ENCODE data around the gene DCAF8L2.

The DCAF8L2 gene

DNA sequence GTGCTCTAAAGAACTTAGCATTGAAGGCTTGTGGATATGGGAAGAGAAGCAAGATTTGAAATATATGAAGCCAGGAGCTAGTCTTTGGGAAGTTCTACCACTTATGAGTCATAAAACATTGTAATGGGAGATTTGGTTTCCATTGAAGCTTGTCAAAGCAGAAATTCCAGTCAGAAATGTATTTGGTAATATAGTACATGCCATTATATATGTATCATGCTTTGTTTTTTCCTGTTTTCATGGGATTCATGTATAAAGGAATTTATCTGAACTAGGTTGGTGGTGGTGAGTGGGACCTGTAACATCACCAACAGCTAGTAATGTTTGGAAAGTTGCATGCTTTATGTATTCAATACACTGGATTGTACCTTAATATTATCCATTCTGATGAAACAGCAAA is 14.6 kb upstream of the DCAF8L2 start:
- TF ChIP-seq, protein P1, sequence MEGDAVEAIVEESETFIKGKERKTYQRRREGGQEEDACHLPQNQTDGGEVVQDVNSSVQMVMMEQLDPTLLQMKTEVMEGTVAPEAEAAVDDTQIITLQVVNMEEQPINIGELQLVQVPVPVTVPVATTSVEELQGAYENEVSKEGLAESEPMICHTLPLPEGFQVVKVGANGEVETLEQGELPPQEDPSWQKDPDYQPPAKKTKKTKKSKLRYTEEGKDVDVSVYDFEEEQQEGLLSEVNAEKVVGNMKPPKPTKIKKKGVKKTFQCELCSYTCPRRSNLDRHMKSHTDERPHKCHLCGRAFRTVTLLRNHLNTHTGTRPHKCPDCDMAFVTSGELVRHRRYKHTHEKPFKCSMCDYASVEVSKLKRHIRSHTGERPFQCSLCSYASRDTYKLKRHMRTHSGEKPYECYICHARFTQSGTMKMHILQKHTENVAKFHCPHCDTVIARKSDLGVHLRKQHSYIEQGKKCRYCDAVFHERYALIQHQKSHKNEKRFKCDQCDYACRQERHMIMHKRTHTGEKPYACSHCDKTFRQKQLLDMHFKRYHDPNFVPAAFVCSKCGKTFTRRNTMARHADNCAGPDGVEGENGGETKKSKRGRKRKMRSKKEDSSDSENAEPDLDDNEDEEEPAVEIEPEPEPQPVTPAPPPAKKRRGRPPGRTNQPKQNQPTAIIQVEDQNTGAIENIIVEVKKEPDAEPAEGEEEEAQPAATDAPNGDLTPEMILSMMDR (IDR thresholded peaks at IDR 0.05; ENCODE audit: insufficient read depth, low read depth, low read length, missing control alignments), result no peak
- peak; percentile 76 for DNase-seq (ENCODE audit: low read depth)
- no peak overlapping the region for H3K4me3 ChIP-seq (ENCODE audit: low read length)

DNA sequence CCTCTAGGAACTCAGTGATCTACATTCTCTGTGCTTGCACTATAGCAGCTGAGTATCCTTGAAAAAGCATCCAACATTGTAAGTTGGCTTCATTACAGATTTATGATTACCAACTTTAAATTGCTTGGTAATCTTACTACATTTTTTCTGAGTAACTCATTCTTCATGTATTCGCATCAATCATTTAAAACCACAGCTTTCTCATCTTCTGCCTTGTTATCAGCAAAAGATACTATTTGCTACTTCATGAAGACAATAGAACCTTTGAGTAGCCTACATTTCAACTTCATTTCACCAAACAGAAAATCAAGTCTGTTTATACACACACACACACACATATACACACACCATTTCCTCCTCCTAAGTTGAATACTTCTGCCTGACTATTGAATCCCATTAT is 6.2 kb upstream of the DCAF8L2 start:
- H3K4me3 ChIP-seq (ENCODE audit: low read length), result no peak overlapping the region
- peak; percentile 15 for DNase-seq (ENCODE audit: low read depth)
- TF ChIP-seq, protein P1 (IDR thresholded peaks at IDR 0.05; ENCODE audit: insufficient read depth, low read depth, low read length, missing control alignments), result no peak

DNA sequence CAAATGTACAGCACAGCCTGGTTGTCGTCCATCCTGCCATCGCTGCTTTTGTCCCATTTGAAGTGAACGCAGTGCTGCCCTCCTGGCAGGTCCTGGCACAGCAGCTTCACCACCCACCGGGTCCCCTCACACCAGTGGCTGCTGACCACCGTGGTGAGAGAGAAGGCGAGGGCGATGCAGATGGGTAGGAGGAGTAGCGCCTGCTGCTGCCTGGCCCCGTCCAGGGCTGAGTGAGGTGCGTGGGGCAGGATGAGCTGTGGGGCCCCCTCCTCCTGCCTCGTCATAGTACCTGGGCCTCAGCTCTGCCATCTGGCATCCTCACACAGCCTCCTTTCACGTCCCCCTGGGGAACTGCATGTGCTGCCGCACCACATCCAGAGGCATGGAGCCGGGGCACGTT is 1.8 kb downstream of the DCAF8L2 start:
- TF ChIP-seq, protein P1 (IDR thresholded peaks at IDR 0.05; ENCODE audit: insufficient read depth, low read depth, low read length, missing control alignments), result no peak
- DNase-seq (ENCODE audit: low read depth), result no peak
- no peak overlapping the region for H3K4me3 ChIP-seq (ENCODE audit: low read length)

DNA sequence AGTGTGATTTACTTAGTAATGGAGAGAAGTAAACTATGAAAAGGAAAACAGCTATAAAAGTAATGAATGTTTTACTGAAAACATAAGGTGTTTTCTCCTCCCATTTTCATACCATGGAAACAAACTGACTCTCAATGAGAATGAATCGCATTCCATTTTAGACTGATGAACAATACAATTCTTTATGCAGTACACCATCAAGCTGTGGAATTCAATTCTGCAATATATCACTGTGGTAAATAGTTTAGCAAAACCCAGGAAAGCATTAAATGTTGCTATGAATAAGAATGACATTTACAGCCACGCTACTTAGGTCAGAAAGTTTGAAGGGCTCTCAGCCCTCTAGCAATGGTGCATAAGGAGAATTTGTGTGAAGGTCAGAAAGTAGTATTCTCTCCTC is 7.4 kb downstream of the DCAF8L2 start:
- H3K4me3 ChIP-seq (ENCODE audit: low read length), result no peak overlapping the region
- TF ChIP-seq, protein P1 (IDR thresholded peaks at IDR 0.05; ENCODE audit: insufficient read depth, low read depth, low read length, missing control alignments), result no peak
- DNase-seq (ENCODE audit: low read depth), result no peak

DNA sequence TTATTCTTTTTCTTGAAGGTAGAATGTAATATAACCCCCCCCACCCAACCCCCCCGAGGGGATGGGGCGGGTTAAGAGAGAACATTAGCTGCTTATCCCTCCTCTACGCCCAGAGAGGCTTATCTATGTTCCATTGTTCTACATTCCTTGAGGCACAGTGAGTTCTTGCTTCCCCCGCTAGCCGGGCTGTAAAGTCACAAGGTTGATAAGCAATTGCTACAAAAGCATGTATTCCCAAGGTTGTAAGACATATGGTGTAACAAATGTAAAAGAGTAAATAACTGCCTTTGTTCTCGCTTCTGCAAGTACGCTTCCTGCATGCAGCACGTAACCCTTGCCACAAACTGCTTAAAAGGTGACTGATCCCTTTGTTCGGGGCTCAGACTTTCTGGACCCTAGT is 8.2 kb downstream of the DCAF8L2 start:
- no peak for DNase-seq (ENCODE audit: low read depth)
- no peak overlapping the region for H3K4me3 ChIP-seq (ENCODE audit: low read length)
- TF ChIP-seq, protein P1 (IDR thresholded peaks at IDR 0.05; ENCODE audit: insufficient read depth, low read depth, low read length, missing control alignments), result no peak

DNA sequence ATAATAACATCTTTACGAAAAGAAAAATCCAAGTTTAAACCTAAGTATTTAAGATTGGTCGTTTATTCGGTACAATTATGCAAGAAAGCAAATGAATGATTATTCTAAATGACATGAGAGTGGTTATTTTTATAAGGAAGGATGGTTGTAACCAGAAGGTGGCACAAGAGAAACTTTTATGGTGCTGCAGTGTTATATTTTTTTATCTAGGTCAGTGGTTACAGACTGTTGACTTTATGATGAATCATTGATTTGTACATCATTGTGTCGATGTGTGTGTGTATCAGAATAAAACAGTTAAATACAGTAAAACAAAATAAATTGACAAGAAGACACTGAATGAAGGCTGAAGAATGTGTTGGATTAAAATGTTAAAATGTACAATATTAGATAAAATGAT is 9.8 kb downstream of the DCAF8L2 start:
- DNase-seq (ENCODE audit: low read depth), result peak; percentile 58
- TF ChIP-seq, protein P1 (IDR thresholded peaks at IDR 0.05; ENCODE audit: insufficient read depth, low read depth, low read length, missing control alignments), result no peak

DNA sequence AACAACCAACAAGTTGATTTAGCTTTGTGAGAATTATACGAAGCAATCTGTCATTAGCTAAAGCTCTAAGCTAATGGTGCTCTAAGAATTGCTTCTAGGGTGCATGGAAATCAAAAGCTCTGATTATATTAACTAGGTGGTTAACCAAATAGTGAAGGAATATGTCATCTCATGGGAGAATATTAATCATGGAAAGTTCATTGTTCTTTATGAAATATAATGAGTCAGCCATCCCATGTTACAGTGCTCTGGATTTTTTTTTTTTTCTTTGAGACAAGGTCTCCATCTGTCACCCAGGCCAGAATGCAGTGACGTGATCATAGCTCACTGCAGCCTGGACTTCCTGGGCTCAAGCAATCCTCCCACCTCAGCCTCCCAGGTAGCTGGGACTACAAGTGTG is 10.5 kb downstream of the DCAF8L2 start:
- no peak overlapping the region for H3K4me3 ChIP-seq (ENCODE audit: low read length)
- TF ChIP-seq, protein P1 (IDR thresholded peaks at IDR 0.05; ENCODE audit: insufficient read depth, low read depth, low read length, missing control alignments), result no peak
- peak; percentile 72 for DNase-seq (ENCODE audit: low read depth)

More for the DNA sequence above, 9.8 kb downstream of the DCAF8L2 start:
- no peak overlapping the region for H3K4me3 ChIP-seq (ENCODE audit: low read length)
